SK-N-SH (cell line): ENCODE results near the gene ACSM5.
"Not testable (repeated sequence)": the region's sequence is repeated elsewhere in the genome, so short reads cannot be mapped to it uniquely, and the experiment has no call there.

Experiments
- CTCF ChIP-seq: fragments of 200-600 bp; sonication (generic); IDR thresholded peaks from 2 replicates; pipeline ENCODE4 v1.6.1; 2017; ENCODE audit warnings: antibody characterized with exemption, mild to moderate bottlenecking, moderate library complexity
- POLR2AphosphoS5 ChIP-seq: IDR thresholded peaks from 2 replicates; pipeline ENCODE4 v1.6.1; 2012; ENCODE audit warnings: low read depth, low read length
- RCOR1 ChIP-seq: fragments of 150-350 bp; IDR thresholded peaks from 2 replicates; pipeline ENCODE4 v1.6.1; 2017; ENCODE audit warnings: antibody characterized with exemption, low read length
- TAF1 ChIP-seq: IDR thresholded peaks from 2 replicates; pipeline ENCODE4 v1.6.1; 2012; ENCODE audit warnings: low read depth, mild to moderate bottlenecking, low read length, moderate library complexity, borderline replicate concordance
- YY1 ChIP-seq: IDR thresholded peaks from 2 replicates; pipeline ENCODE4 v1.4.0; 2012; ENCODE audit warnings: low read depth, mild to moderate bottlenecking
- TF ChIP-seq, protein P1 (sequence below): IDR thresholded peaks from 2 replicates; pipeline ENCODE4 v1.6.1; 2012; ENCODE audit warnings: mild to moderate bottlenecking, low read depth, low read length, moderate library complexity

DNA sequence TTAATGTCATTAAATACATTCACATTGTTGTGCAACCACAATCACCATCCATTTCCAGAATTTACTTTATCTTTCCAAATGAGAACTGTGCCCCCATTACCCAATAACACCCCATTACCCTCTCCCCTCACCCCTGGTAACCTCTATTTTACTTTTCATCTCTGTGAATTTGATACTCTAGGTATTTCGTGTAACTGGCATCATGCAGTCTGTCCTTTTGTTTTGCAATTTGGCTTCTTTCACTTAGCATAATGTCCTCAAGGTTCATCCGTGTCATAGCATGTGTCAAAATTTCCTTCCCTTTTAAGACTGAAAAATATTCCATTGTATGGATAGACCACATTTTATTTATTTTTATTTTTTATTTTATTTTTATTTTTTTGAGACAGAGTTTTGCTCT lies 12.4 kb downstream of the ACSM5 start:
- TF ChIP-seq CTCF, YY1, TAF1, RCOR1, POLR2AphosphoS5: not testable (repeated sequence)
- TF ChIP-seq, protein P1, sequence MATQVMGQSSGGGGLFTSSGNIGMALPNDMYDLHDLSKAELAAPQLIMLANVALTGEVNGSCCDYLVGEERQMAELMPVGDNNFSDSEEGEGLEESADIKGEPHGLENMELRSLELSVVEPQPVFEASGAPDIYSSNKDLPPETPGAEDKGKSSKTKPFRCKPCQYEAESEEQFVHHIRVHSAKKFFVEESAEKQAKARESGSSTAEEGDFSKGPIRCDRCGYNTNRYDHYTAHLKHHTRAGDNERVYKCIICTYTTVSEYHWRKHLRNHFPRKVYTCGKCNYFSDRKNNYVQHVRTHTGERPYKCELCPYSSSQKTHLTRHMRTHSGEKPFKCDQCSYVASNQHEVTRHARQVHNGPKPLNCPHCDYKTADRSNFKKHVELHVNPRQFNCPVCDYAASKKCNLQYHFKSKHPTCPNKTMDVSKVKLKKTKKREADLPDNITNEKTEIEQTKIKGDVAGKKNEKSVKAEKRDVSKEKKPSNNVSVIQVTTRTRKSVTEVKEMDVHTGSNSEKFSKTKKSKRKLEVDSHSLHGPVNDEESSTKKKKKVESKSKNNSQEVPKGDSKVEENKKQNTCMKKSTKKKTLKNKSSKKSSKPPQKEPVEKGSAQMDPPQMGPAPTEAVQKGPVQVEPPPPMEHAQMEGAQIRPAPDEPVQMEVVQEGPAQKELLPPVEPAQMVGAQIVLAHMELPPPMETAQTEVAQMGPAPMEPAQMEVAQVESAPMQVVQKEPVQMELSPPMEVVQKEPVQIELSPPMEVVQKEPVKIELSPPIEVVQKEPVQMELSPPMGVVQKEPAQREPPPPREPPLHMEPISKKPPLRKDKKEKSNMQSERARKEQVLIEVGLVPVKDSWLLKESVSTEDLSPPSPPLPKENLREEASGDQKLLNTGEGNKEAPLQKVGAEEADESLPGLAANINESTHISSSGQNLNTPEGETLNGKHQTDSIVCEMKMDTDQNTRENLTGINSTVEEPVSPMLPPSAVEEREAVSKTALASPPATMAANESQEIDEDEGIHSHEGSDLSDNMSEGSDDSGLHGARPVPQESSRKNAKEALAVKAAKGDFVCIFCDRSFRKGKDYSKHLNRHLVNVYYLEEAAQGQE = not testable (repeated sequence)
